KMS-11 (cell line): ENCODE measurements around the gene RMRP.

Experiments used
- H2AFZ ChIP-seq: fragments of 200-600 bp; sonication (generic); 2 replicates; pipeline ENCODE4 v1.6.1; 2016; ENCODE audit warnings: antibody characterized with exemption, mixed run types, low read depth
- H3K27ac ChIP-seq: fragments of 200-600 bp; sonication (generic); 2 replicates; pipeline ENCODE4 v1.6.1; 2016; ENCODE audit warnings: mild to moderate bottlenecking, mixed run types
- H3K27me3 ChIP-seq: fragments of 200-600 bp; sonication (generic); 2 replicates; pipeline ENCODE4 v1.6.1; 2017; ENCODE audit warnings: mild to moderate bottlenecking, low read depth, mixed run types, moderate library complexity; ENCODE audit not compliant: insufficient read depth
- H3K36me3 ChIP-seq: fragments of 200-600 bp; sonication (generic); 2 replicates; pipeline ENCODE4 v1.6.1; 2017; ENCODE audit warnings: mild to moderate bottlenecking, mixed run types; ENCODE audit not compliant: insufficient read depth
- H3K4me1 ChIP-seq: fragments of 200-600 bp; sonication (generic); 2 replicates; pipeline ENCODE4 v1.6.1; 2016; ENCODE audit warnings: mild to moderate bottlenecking, low read depth, mixed run types; ENCODE audit not compliant: poor library complexity, severe bottlenecking
- H3K4me2 ChIP-seq: fragments of 200-600 bp; sonication (generic); 2 replicates; pipeline ENCODE4 v1.7.0; 2016; ENCODE audit warnings: mild to moderate bottlenecking, mixed run types
- H3K4me3 ChIP-seq: fragments of 200-600 bp; sonication (generic); IDR thresholded peaks from 2 replicates; pipeline ENCODE4 v1.6.1; 2017; ENCODE audit warnings: low read depth, low read length, mixed read lengths; ENCODE audit not compliant: insufficient read depth
- H3K79me2 ChIP-seq: fragments of 200-600 bp; sonication (generic); 2 replicates; pipeline ENCODE4 v1.6.1; 2016; ENCODE audit warnings: low read depth, mixed run types; ENCODE audit not compliant: insufficient read depth
- H3K9ac ChIP-seq: fragments of 200-600 bp; sonication (generic); 2 replicates; pipeline ENCODE4 v1.6.1; 2016; ENCODE audit warnings: mild to moderate bottlenecking, mixed run types
- H4K20me1 ChIP-seq: fragments of 200-600 bp; sonication (generic); 2 replicates; pipeline ENCODE4 v1.6.1; 2016; ENCODE audit warnings: mild to moderate bottlenecking, mixed run types; ENCODE audit not compliant: insufficient read depth
- TF ChIP-seq, protein P1 (sequence below): fragments of 200-600 bp; sonication (generic); conservative IDR thresholded peaks from 2 replicates; pipeline ENCODE4 v1.6.1; 2017; ENCODE audit warnings: low read depth, mild to moderate bottlenecking, antibody characterized with exemption, low read length, moderate library complexity, mixed read lengths

RMRP gene

DNA sequence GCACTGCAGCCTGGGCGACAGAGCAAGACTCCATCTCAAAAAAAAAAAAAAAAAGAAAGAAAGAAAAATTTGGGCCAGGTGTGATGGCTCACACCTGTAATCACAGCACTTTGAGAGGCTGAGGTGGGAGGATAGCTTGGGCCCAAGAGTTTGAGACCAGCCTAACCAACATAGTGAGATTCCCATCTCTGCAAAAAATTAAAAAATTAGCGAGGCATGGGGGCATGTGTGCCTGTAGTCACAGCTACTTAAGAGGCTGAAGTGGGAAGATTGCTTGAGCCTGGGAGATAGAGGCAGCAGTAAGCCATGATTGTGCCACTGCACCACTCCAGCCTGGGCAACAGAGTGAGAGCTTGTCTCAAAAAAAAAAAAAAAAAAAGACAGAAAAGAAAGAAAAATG is 4.2 kb downstream of the RMRP start:
- Histone ChIP-seq H3K9ac (no peak overlapping the region), H3K4me3 (no peak overlapping the region), H3K79me2 (no peaks in the 10 kb centered on the region), H3K27me3 (no peaks in the 10 kb centered on the region), H3K27ac (no peak overlapping the region), H4K20me1 (no peaks in the 10 kb centered on the region), H3K36me3 (no peaks in the 10 kb centered on the region), H3K4me2 (no peak overlapping the region), H3K4me1 (peaks cover 6% of the 10 kb centered on the region), H2AFZ (no peak overlapping the region)
- TF ChIP-seq, protein P1, sequence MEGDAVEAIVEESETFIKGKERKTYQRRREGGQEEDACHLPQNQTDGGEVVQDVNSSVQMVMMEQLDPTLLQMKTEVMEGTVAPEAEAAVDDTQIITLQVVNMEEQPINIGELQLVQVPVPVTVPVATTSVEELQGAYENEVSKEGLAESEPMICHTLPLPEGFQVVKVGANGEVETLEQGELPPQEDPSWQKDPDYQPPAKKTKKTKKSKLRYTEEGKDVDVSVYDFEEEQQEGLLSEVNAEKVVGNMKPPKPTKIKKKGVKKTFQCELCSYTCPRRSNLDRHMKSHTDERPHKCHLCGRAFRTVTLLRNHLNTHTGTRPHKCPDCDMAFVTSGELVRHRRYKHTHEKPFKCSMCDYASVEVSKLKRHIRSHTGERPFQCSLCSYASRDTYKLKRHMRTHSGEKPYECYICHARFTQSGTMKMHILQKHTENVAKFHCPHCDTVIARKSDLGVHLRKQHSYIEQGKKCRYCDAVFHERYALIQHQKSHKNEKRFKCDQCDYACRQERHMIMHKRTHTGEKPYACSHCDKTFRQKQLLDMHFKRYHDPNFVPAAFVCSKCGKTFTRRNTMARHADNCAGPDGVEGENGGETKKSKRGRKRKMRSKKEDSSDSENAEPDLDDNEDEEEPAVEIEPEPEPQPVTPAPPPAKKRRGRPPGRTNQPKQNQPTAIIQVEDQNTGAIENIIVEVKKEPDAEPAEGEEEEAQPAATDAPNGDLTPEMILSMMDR = no peak

DNA sequence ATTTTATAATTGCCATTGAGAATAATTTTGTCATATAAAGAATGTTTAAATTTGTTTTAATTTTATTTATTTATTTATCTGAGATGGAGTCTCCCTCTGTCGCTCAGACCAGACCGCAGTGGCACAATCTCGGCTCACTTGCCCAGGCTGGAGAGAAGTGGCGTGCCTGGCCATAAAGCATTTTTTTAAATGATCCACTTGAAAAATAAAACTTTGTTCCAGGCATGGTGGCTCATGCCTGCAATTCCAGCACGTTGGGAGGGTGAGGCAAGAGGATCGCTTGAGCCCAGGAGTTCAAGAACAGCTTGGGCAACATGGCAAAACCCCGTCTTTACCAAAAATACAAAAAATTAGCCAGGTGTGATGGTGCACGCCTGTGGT is 5.0 kb downstream of the RMRP start:
- Histone ChIP-seq H2AFZ (no peak overlapping the region), H3K4me1 (peaks cover 7% of the 10 kb centered on the region), H3K4me3 (no peak overlapping the region), H3K27me3 (no peaks in the 10 kb centered on the region), H3K4me2 (no peak overlapping the region), H3K9ac (no peak overlapping the region), H3K79me2 (no peaks in the 10 kb centered on the region), H4K20me1 (no peaks in the 10 kb centered on the region), H3K27ac (no peak overlapping the region), H3K36me3 (no peaks in the 10 kb centered on the region)
- TF ChIP-seq, protein P1 = no peak

DNA sequence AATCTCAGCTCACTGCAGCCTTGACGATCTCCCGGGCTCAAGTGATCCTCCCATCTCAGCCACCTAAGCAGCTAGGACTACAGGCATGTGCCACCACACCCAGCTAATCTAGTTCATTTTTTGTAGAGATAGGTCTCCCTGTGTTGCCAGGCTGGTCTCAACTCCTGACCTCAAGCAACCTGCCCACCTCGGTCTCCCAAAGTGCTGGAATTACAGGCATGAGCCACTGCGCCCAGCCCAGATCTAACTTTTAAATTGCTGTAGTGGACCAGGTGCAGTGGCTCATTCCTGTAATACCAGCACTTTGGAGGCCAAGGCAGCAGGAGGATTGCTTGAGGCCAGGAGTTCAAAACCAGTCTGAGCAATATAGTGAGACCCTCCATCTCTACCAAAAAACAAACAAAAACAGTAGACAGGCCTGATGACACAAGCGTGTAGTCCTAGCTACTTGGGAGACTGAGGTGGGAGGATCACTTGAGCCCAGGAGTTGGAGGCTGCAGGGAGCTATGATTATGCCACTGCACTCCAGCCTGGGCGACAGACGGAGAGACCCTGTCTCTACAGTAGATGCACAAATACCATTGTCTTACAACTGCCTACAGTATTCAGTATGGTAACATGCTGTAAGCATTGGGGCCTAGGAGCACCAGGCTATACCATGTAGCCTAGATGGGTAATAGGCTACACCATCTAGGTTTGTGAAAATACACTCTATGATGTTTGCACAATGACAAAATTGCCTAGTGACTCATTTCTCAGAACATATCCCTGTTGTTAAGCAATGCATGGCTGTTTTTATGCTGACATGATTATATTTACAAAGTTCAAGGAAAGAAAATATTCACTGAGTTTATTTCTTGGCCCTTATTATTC is 5.6 kb downstream of the RMRP start:
- H3K27me3 ChIP-seq = no peaks in the 10 kb centered on the region
- H2AFZ ChIP-seq = no peak overlapping the region
- no peak overlapping the region for H3K9ac ChIP-seq
- peaks cover 9% of the 10 kb centered on the region for H3K4me1 ChIP-seq
- H3K36me3 ChIP-seq = no peaks in the 10 kb centered on the region
- no peak overlapping the region for H3K4me3 ChIP-seq
- H3K4me2 ChIP-seq = no peak overlapping the region
- TF ChIP-seq, protein P1 = no peak
- H4K20me1 ChIP-seq = no peaks in the 10 kb centered on the region
- H3K79me2 ChIP-seq = no peaks in the 10 kb centered on the region
- H3K27ac ChIP-seq = no peak overlapping the region

DNA sequence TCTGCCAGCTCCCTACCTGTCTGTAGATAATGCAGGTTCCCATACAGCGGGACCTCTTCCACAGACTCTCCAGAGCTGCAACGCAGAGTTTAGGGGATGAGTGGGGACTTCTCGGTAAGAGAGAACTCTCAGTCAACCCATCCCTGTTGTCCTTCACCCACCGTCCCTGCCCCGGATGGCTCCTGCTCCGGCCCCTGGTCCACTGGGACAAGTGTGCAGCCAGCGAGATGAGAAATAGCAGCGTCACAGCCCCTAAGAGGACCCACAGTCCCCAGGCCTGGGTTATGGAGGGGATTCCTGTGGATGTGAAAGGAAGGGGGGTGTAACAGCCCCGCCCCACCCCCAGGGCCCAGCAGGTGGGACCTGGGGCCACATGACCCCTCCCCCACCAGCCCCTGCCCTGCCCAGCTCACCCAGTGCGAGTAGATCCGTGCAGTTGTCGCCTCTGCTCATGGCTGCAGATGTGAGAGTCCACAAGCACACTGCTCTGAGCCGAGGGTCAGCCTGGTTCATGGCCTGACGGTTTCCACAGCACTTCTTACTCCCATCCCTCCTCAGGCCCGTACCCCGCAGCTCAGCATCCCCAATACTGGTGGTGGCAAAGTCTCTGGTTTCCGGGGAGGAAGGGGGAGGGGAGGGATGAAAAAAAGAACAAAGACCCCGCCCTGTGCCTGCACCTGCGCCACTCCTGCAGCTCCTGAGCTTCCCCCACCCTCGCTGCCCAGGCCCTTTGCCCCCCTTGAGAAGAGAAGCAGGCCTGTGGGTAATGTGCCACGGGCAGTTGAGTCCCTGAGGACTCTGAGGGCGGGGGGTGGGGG is 7.3 kb downstream of the RMRP start, which contains the start of gene SIT1:
TSS of gene SIT1 (minus strand) at position 591 of the 818 bp plus-strand sequence. CDS start at position 513, 78 bp downstream.
- H4K20me1 ChIP-seq = no peaks in the 10 kb centered on the region
- no peaks in the 10 kb centered on the region for H3K79me2 ChIP-seq
- TF ChIP-seq, protein P1 = no peak
- H3K9ac ChIP-seq = no peak within 1 kb of the TSS
- no peak within 1 kb of the TSS for H3K27ac ChIP-seq
- no peak within 1 kb of the TSS for H3K4me2 ChIP-seq
- no peaks in the 10 kb centered on the region for H3K36me3 ChIP-seq
- peaks cover 16% of the 10 kb centered on the region for H3K4me1 ChIP-seq
- no peak within 1 kb of the TSS for H2AFZ ChIP-seq
- H3K27me3 ChIP-seq = no peaks in the 10 kb centered on the region
- H3K4me3 ChIP-seq = no peak within 1 kb of the TSS
